Gastroesophageal sphincter (tissue), 3 donors: ENCODE results near the gene SMARCAL1.

Experiments used
- CTCF ChIP-seq, 4 experiments: fragments of 200-600 bp in 2 of 4; fragments of 450-650 bp in 2 of 4; sonication (generic) in 1 of 4; IDR thresholded peaks; one replicate each; pipeline ENCODE4 v1.5.1; 2017 to 2019; ENCODE audit warnings: antibody characterized with exemption in 4 of 4, mild to moderate bottlenecking in 2 of 4, moderate library complexity in 2 of 4
- EP300 ChIP-seq: sonication (generic); formaldehyde crosslinking; IDR thresholded peaks from one replicate; pipeline ENCODE4 v1.6.1; 2017; ENCODE audit warnings: antibody characterized with exemption, mild to moderate bottlenecking

- TF ChIP-seq EP300, result no peak
- TF ChIP-seq CTCF (IDR thresholded peaks at IDR 0.05), result no peak
These were observed 85.2 kb downstream of the SMARCAL1 start for GRCh38 chr2:216497382-216498069.
